DOHH2 (cell line): ENCODE data around the gene SAMD4B.

Source experiments
- H3F3A ChIP-seq: fragments of 200-600 bp; sonication (generic), shearing (Covaris generic); 2 replicates; pipeline ENCODE4 v1.6.0; 2016; ENCODE audit warnings: antibody characterized with exemption, mild to moderate bottlenecking; ENCODE audit not compliant: control insufficient read depth, insufficient read depth
- H3K27ac ChIP-seq: fragments of 200-600 bp; sonication (generic); 2 replicates; pipeline ENCODE4 v1.5.1; 2014; ENCODE audit warnings: low read depth, mild to moderate bottlenecking, low read length, moderate library complexity
- H3K27me3 ChIP-seq: fragments of 200-600 bp; sonication (generic); 2 replicates; pipeline ENCODE4 v1.6.1; 2014; ENCODE audit warnings: mild to moderate bottlenecking, low read length, mixed read lengths; ENCODE audit not compliant: control insufficient read depth
- H3K36me3 ChIP-seq: fragments of 200-600 bp; sonication (generic); 2 replicates; pipeline ENCODE4 v1.6.1; 2014; ENCODE audit warnings: mild to moderate bottlenecking, low read length, moderate library complexity, mixed read lengths; ENCODE audit not compliant: control insufficient read depth
- H3K4me1 ChIP-seq: fragments of 200-600 bp; sonication (generic); 2 replicates; pipeline ENCODE4 v1.6.1; 2014; ENCODE audit warnings: mild to moderate bottlenecking, low read length, mixed read lengths; ENCODE audit not compliant: control insufficient read depth
- H3K4me2 ChIP-seq: fragments of 200-600 bp; sonication (generic); 2 replicates; pipeline ENCODE4 v1.6.0; 2014; ENCODE audit warnings: mild to moderate bottlenecking, low read length, moderate library complexity
- H3K4me3 ChIP-seq: fragments of 200-600 bp; sonication (generic); 2 replicates; pipeline ENCODE4 v1.5.1; 2014; ENCODE audit warnings: mild to moderate bottlenecking, low read length, mixed read lengths
- H3K79me2 ChIP-seq: fragments of 200-600 bp; sonication (generic); 2 replicates; pipeline ENCODE4 v1.6.1; 2014; ENCODE audit warnings: mild to moderate bottlenecking, low read length, mixed read lengths; ENCODE audit not compliant: control insufficient read depth
- H3K9me2 ChIP-seq: fragments of 200-600 bp; sonication (generic); replicated peaks from 2 replicates; pipeline ENCODE4 v1.6.1; 2014; ENCODE audit warnings: mild to moderate bottlenecking, low read length, mixed read lengths; ENCODE audit not compliant: control insufficient read depth
- H3K9me3 ChIP-seq: fragments of 200-600 bp; sonication (generic); 2 replicates; pipeline ENCODE4 v1.6.1; 2014; ENCODE audit warnings: antibody characterized with exemption, low read length, mixed read lengths; ENCODE audit not compliant: control insufficient read depth, insufficient read depth
- H4K20me1 ChIP-seq: fragments of 200-600 bp; sonication (generic); 2 replicates; pipeline ENCODE4 v1.6.0; 2014; ENCODE audit warnings: low read depth, mild to moderate bottlenecking, antibody characterized with exemption, low read length, moderate library complexity; ENCODE audit not compliant: control insufficient read depth, insufficient read depth
- CTCF ChIP-seq: fragments of 200-600 bp; sonication (generic); IDR thresholded peaks from one replicate; pipeline ENCODE4 v1.5.1; 2014; ENCODE audit warnings: antibody characterized with exemption, mild to moderate bottlenecking, low read depth, low read length; ENCODE audit not compliant: poor library complexity, severe bottlenecking
- EZH2phosphoT487 ChIP-seq: fragments of 200-600 bp; sonication (generic); IDR thresholded peaks from 2 replicates; pipeline ENCODE4 v1.6.1; 2017; ENCODE audit warnings: borderline replicate concordance, mild to moderate bottlenecking, antibody characterized with exemption, low read length, moderate library complexity, mixed read lengths

The SAMD4B gene

GRCh38 chr19:39351537-39352064, 9.4 kb downstream of the SAMD4B start:
- no peak overlapping the region for H3K4me3 ChIP-seq
- H3K4me1 ChIP-seq = no peaks in the 10 kb centered on the region
- H3K4me2 ChIP-seq = no peak overlapping the region
- peaks cover 7% of the 10 kb centered on the region; the same call in 1 of the 2 replicates for H4K20me1 ChIP-seq
- no peaks in the 10 kb centered on the region for H3K9me2 ChIP-seq
- peaks cover 60% of the 10 kb centered on the region for H3K36me3 ChIP-seq
- H3K79me2 ChIP-seq = peaks cover 19% of the 10 kb centered on the region
- no peaks in the 10 kb centered on the region for H3K9me3 ChIP-seq
- TF ChIP-seq EZH2phosphoT487 (no peak), CTCF (no peak)
- H3K27ac ChIP-seq = no peak overlapping the region
- no peaks in the 10 kb centered on the region for H3K27me3 ChIP-seq
- H3F3A ChIP-seq = no peaks in the 10 kb centered on the region

GRCh38 chr19:39352381-39353255, 10.4 kb downstream of the SAMD4B start:
- H3K27me3 ChIP-seq = no peaks in the 10 kb centered on the region
- H3K4me1 ChIP-seq = no peaks in the 10 kb centered on the region
- H3K9me3 ChIP-seq = no peaks in the 10 kb centered on the region
- H3K4me2 ChIP-seq = no peak overlapping the region
- H3K9me2 ChIP-seq = no peaks in the 10 kb centered on the region
- no peaks in the 10 kb centered on the region for H3F3A ChIP-seq
- peaks cover 67% of the 10 kb centered on the region for H3K36me3 ChIP-seq
- peaks cover 11% of the 10 kb centered on the region for H3K79me2 ChIP-seq
- H3K27ac ChIP-seq = no peak overlapping the region
- H4K20me1 ChIP-seq = no peaks in the 10 kb centered on the region
- no peak for TF ChIP-seq CTCF
- no peak for TF ChIP-seq EZH2phosphoT487
- no peak overlapping the region for H3K4me3 ChIP-seq

- Histone ChIP-seq H3K79me2 (peaks cover 6% of the 10 kb centered on the region), H3K4me3 (no peak overlapping the region), H3K4me2 (no peak overlapping the region), H3K9me3 (no peaks in the 10 kb centered on the region), H3K27me3 (no peaks in the 10 kb centered on the region), H3F3A (no peaks in the 10 kb centered on the region), H3K36me3 (peaks cover 64% of the 10 kb centered on the region), H3K9me2 (no peaks in the 10 kb centered on the region), H4K20me1 (no peaks in the 10 kb centered on the region), H3K27ac (no peak overlapping the region), H3K4me1 (no peaks in the 10 kb centered on the region)
- TF ChIP-seq CTCF (no peak), EZH2phosphoT487 (no peak)
These were observed 13.0 kb downstream of the SAMD4B start for GRCh38 chr19:39355253-39355652.
